ENCODE measurements around the gene SAXO1.

SAXO1 gene

GRCh38 chr9:18947892-18948339 is 85.1 kb downstream of the SAXO1 start:
- Histone ChIP-seq H3K4me3 (ENCODE audit: low read length) (no peak overlapping the region), H3K56ac (ENCODE audit: low read length) (no peak overlapping the region)

GRCh38 chr9:18942801-18943200 is 90.2 kb downstream of the SAXO1 start:
- no peak overlapping the region for H2BK15ac ChIP-seq (replicated peaks; ENCODE audit: low read depth)
- H3K18ac ChIP-seq (ENCODE audit: low read length) = no peak overlapping the region
- no peak overlapping the region for H3K27ac ChIP-seq (ENCODE audit: low read depth, low read length)
- H4K8ac ChIP-seq (ENCODE audit: low read depth, low read length) = no peak overlapping the region
- H3K79me2 ChIP-seq (ENCODE audit: control insufficient read depth, insufficient read depth, low read length) = no peaks in the 10 kb centered on the region
- no peak overlapping the region for H3K23ac ChIP-seq (ENCODE audit: low read length)
- H4K5ac ChIP-seq (ENCODE audit: low read length) = no peak overlapping the region
- no peaks in the 10 kb centered on the region for H3K27me3 ChIP-seq (ENCODE audit: insufficient read depth, low read length, poor library complexity)
- no peak overlapping the region for H2AK5ac ChIP-seq (ENCODE audit: low read length)
- no peaks in the 10 kb centered on the region for H3K36me3 ChIP-seq (ENCODE audit: control insufficient read depth, insufficient read depth, low read length)
- no peak overlapping the region for H3K4me3 ChIP-seq (ENCODE audit: low read length)
- H3K4ac ChIP-seq (ENCODE audit: low read depth, low read length) = no peak overlapping the region
- no peak overlapping the region for H2BK5ac ChIP-seq (ENCODE audit: low read length)
- H3K4me2 ChIP-seq (ENCODE audit: low read length) = no peak overlapping the region
- no peak overlapping the region for H2BK120ac ChIP-seq (ENCODE audit: low read depth, low read length)
- no peak for DNase-seq
- no peaks in the 10 kb centered on the region for H3K4me1 ChIP-seq (ENCODE audit: control insufficient read depth, low read depth, low read length)
- no peaks in the 10 kb centered on the region for H3K79me1 ChIP-seq (ENCODE audit: low read length)
- WGBS (ENCODE audit: extremely low coverage, insufficient coverage, low lambda C conversion rate) = no CpG with 5 or more reads among the region's 7 CpGs
- no peak overlapping the region for H3K9ac ChIP-seq (ENCODE audit: low read length)
- no peak overlapping the region for H3K56ac ChIP-seq (ENCODE audit: low read length)

More at GRCh38 chr9:18947892-18948339, 85.1 kb downstream of the SAXO1 start:
- H3K9ac ChIP-seq (ENCODE audit: low read length) = no peak overlapping the region
- no peak for DNase-seq
- H2BK120ac ChIP-seq (ENCODE audit: low read depth, low read length) = no peak overlapping the region
- H3K4ac ChIP-seq (ENCODE audit: low read depth, low read length) = no peak overlapping the region
- no peak overlapping the region for H2BK5ac ChIP-seq (ENCODE audit: low read length)
- no peak overlapping the region for H3K18ac ChIP-seq (ENCODE audit: low read length)
- H3K4me1 ChIP-seq (ENCODE audit: control insufficient read depth, low read depth, low read length) = no peaks in the 10 kb centered on the region
- no peak overlapping the region for H3K23ac ChIP-seq (ENCODE audit: low read length)
- no peak overlapping the region for H4K8ac ChIP-seq (ENCODE audit: low read depth, low read length)
- H3K36me3 ChIP-seq (ENCODE audit: control insufficient read depth, insufficient read depth, low read length) = no peaks in the 10 kb centered on the region
- H3K4me2 ChIP-seq (ENCODE audit: low read length) = no peak overlapping the region
- no peaks in the 10 kb centered on the region for H3K27me3 ChIP-seq (ENCODE audit: insufficient read depth, low read length, poor library complexity)
- H3K79me1 ChIP-seq (ENCODE audit: low read length) = no peaks in the 10 kb centered on the region
- no peaks in the 10 kb centered on the region for H3K79me2 ChIP-seq (ENCODE audit: control insufficient read depth, insufficient read depth, low read length)
- no peak overlapping the region for H2AK5ac ChIP-seq (ENCODE audit: low read length)
- H4K5ac ChIP-seq (ENCODE audit: low read length) = no peak overlapping the region
- H3K27ac ChIP-seq (ENCODE audit: low read depth, low read length) = no peak overlapping the region
- no CpG with 5 or more reads among the region's 4 CpGs for WGBS (ENCODE audit: extremely low coverage, insufficient coverage, low lambda C conversion rate)
- H2BK15ac ChIP-seq (replicated peaks; ENCODE audit: low read depth) = no peak overlapping the region

- Histone ChIP-seq H3K4me3 (ENCODE audit: low read length) (no peak overlapping the region), H3K4me2 (ENCODE audit: low read length) (no peak overlapping the region), H3K36me3 (ENCODE audit: control insufficient read depth, insufficient read depth, low read length) (no peaks in the 10 kb centered on the region), H3K9ac (ENCODE audit: low read length) (no peak overlapping the region), H2BK120ac (ENCODE audit: low read depth, low read length) (no peak overlapping the region), H3K4me1 (ENCODE audit: control insufficient read depth, low read depth, low read length) (no peaks in the 10 kb centered on the region), H3K4ac (ENCODE audit: low read depth, low read length) (no peak overlapping the region), H3K27ac (ENCODE audit: low read depth, low read length) (no peak overlapping the region), H3K18ac (ENCODE audit: low read length) (no peak overlapping the region), H2BK5ac (ENCODE audit: low read length) (no peak overlapping the region), H3K79me1 (ENCODE audit: low read length) (no peaks in the 10 kb centered on the region), H3K23ac (ENCODE audit: low read length) (no peak overlapping the region), H2BK15ac (replicated peaks; ENCODE audit: low read depth) (no peak overlapping the region), H2AK5ac (ENCODE audit: low read length) (no peak overlapping the region), H3K56ac (ENCODE audit: low read length) (no peak overlapping the region), H3K27me3 (ENCODE audit: insufficient read depth, low read length, poor library complexity) (no peaks in the 10 kb centered on the region), H3K79me2 (ENCODE audit: control insufficient read depth, insufficient read depth, low read length) (no peaks in the 10 kb centered on the region), H4K5ac (ENCODE audit: low read length) (no peak overlapping the region), H4K8ac (ENCODE audit: low read depth, low read length) (no peak overlapping the region)
- WGBS (ENCODE audit: extremely low coverage, insufficient coverage, low lambda C conversion rate) = no CpG with 5 or more reads among the region's 8 CpGs
- no peak for DNase-seq
These were observed 91.8 kb downstream of the SAXO1 start for GRCh38 chr9:18941060-18941740.

DNA sequence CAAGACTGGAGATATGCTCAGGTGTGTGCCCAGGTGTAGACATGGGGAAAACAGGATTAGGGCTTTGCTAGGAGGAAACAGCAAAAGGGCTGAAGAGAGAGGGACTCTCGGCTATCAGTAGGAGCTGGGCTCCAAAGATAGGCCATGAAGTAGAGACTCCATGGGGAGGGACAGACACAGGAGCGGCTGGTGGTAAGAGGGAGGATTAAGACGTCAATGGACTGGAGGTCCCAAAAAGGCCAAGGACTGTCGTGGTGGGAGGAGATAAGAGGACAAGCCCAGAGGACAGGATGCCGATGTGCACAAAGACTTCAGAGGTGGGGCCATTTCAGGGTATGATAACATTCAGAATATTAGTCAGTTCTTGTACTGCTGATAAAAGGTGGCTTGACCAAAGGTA is 93.1 kb downstream of the SAXO1 start:
- H2BK120ac ChIP-seq (ENCODE audit: low read depth, low read length) = no peak overlapping the region
- H3K18ac ChIP-seq (ENCODE audit: low read length) = no peak overlapping the region
- no peak overlapping the region for H3K56ac ChIP-seq (ENCODE audit: low read length)
- H3K27ac ChIP-seq (ENCODE audit: low read depth, low read length) = no peak overlapping the region
- no peaks in the 10 kb centered on the region for H3K4me1 ChIP-seq (ENCODE audit: control insufficient read depth, low read depth, low read length)
- H3K4me2 ChIP-seq (ENCODE audit: low read length) = no peak overlapping the region
- H3K36me3 ChIP-seq (ENCODE audit: control insufficient read depth, insufficient read depth, low read length) = no peaks in the 10 kb centered on the region
- no peak overlapping the region for H4K5ac ChIP-seq (ENCODE audit: low read length)
- H3K9ac ChIP-seq (ENCODE audit: low read length) = no peak overlapping the region
- H3K79me1 ChIP-seq (ENCODE audit: low read length) = no peaks in the 10 kb centered on the region
- no peak overlapping the region for H3K23ac ChIP-seq (ENCODE audit: low read length)
- no peak overlapping the region for H3K4ac ChIP-seq (ENCODE audit: low read depth, low read length)
- H2AK5ac ChIP-seq (ENCODE audit: low read length) = no peak overlapping the region
- no peaks in the 10 kb centered on the region for H3K27me3 ChIP-seq (ENCODE audit: insufficient read depth, low read length, poor library complexity)
- DNase-seq = no peak
- no peak overlapping the region for H4K8ac ChIP-seq (ENCODE audit: low read depth, low read length)
- no peak overlapping the region for H2BK15ac ChIP-seq (replicated peaks; ENCODE audit: low read depth)
- no peak overlapping the region for H3K4me3 ChIP-seq (ENCODE audit: low read length)
- no CpG with 5 or more reads among the region's 5 CpGs for WGBS (ENCODE audit: extremely low coverage, insufficient coverage, low lambda C conversion rate)
- H2BK5ac ChIP-seq (ENCODE audit: low read length) = no peak overlapping the region
- H3K79me2 ChIP-seq (ENCODE audit: control insufficient read depth, insufficient read depth, low read length) = no peaks in the 10 kb centered on the region

- H3K23ac ChIP-seq (ENCODE audit: low read length) = no peak overlapping the region
- no peak overlapping the region for H2BK15ac ChIP-seq (replicated peaks; ENCODE audit: low read depth)
- no peak overlapping the region for H3K18ac ChIP-seq (ENCODE audit: low read length)
- H3K4me1 ChIP-seq (ENCODE audit: control insufficient read depth, low read depth, low read length) = no peaks in the 10 kb centered on the region
- H3K4ac ChIP-seq (ENCODE audit: low read depth, low read length) = no peak overlapping the region
- H3K9ac ChIP-seq (ENCODE audit: low read length) = no peak overlapping the region
- H3K79me1 ChIP-seq (ENCODE audit: low read length) = no peaks in the 10 kb centered on the region
- H3K27me3 ChIP-seq (ENCODE audit: insufficient read depth, low read length, poor library complexity) = no peaks in the 10 kb centered on the region
- no peak overlapping the region for H4K5ac ChIP-seq (ENCODE audit: low read length)
- no peak overlapping the region for H4K8ac ChIP-seq (ENCODE audit: low read depth, low read length)
- no peak overlapping the region for H3K27ac ChIP-seq (ENCODE audit: low read depth, low read length)
- H2BK5ac ChIP-seq (ENCODE audit: low read length) = no peak overlapping the region
- H3K79me2 ChIP-seq (ENCODE audit: control insufficient read depth, insufficient read depth, low read length) = no peaks in the 10 kb centered on the region
- no peak overlapping the region for H3K56ac ChIP-seq (ENCODE audit: low read length)
- H2AK5ac ChIP-seq (ENCODE audit: low read length) = no peak overlapping the region
- no peaks in the 10 kb centered on the region for H3K36me3 ChIP-seq (ENCODE audit: control insufficient read depth, insufficient read depth, low read length)
- DNase-seq = no peak
- H2BK120ac ChIP-seq (ENCODE audit: low read depth, low read length) = no peak overlapping the region
- WGBS (ENCODE audit: extremely low coverage, insufficient coverage, low lambda C conversion rate) = no CpG with 5 or more reads among the region's 7 CpGs
- no peak overlapping the region for H3K4me3 ChIP-seq (ENCODE audit: low read length)
- H3K4me2 ChIP-seq (ENCODE audit: low read length) = no peak overlapping the region
These were observed 96.7 kb downstream of the SAXO1 start for GRCh38 chr9:18936094-18936871.
